Measurements from ENCODE around the gene ZRANB3. TPM values are rescaled to one million over a fixed set of nuclear protein-coding genes. Genes with fewer than 3 reads are reported as not detected.

The ZRANB3 gene
- total RNA-seq, 1 experiment from 2014 or later, result 15.9 TPM

GRCh38 chr2:135227386-135227785, 303.6 kb downstream of the ZRANB3 start:
- DNase-seq (ENCODE audit: low spot score) (no peak), ATAC-seq (no peak)
- H3K27ac Mint-ChIP-seq, result no peak overlapping the region
- H3K36me3 Mint-ChIP-seq, result peaks cover 20% of the 10 kb centered on the region
- no peaks in the 10 kb centered on the region; the same call in 1 of the 2 replicates for H3K27me3 Mint-ChIP-seq (ENCODE audit: low read depth)
- H3K4me1 Mint-ChIP-seq, result no peaks in the 10 kb centered on the region
- POLR2A ChIA-PET, result no interaction called here
- H3K4me3 Mint-ChIP-seq, result no peak overlapping the region
- peaks cover 22% of the 10 kb centered on the region for H3K9me3 Mint-ChIP-seq
- CTCF ChIA-PET, result no interaction called here
- no peak for TF ChIP-seq GTF2I (CRISPR knock-in tag; conservative IDR thresholded peaks at IDR 0.05)

GRCh38 chr2:135226961-135227360, 304.1 kb downstream of the ZRANB3 start:
- Mint-ChIP-seq H3K4me1 (no peaks in the 10 kb centered on the region), H3K36me3 (peaks cover 20% of the 10 kb centered on the region), H3K27me3 (ENCODE audit: low read depth) (no peaks in the 10 kb centered on the region; the same call in 1 of the 2 replicates), H3K9me3 (peaks cover 20% of the 10 kb centered on the region), H3K27ac (no peak overlapping the region), H3K4me3 (no peak overlapping the region)
- ATAC-seq, result no peak
- no peak for TF ChIP-seq CREM (CRISPR knock-in tag; IDR thresholded peaks at IDR 0.05)
- TF ChIP-seq IRF1 (CRISPR knock-in tag; IDR thresholded peaks at IDR 0.05), result no peak
- no peak for TF ChIP-seq MXD4 (CRISPR knock-in tag; IDR thresholded peaks at IDR 0.05; ENCODE audit: borderline replicate concordance)
- TF ChIP-seq IRF2 (CRISPR knock-in tag; IDR thresholded peaks at IDR 0.05; ENCODE audit: borderline replicate concordance, low read depth), result no peak
- no peak for TF ChIP-seq OVOL2 (CRISPR knock-in tag; IDR thresholded peaks at IDR 0.05; ENCODE audit: borderline replicate concordance)
- no peak for DNase-seq (ENCODE audit: low spot score)
- ChIA-PET CTCF (no interaction called here), POLR2A (no interaction called here)

- ChIA-PET CTCF (no interaction called here), POLR2A (no interaction called here)
- H3K9me3 Mint-ChIP-seq, result peaks cover 9% of the 10 kb centered on the region
- no peaks in the 10 kb centered on the region; the same call in 1 of the 2 replicates for H3K27me3 Mint-ChIP-seq (ENCODE audit: low read depth)
- H3K27ac Mint-ChIP-seq, result no peak overlapping the region
- TF ChIP-seq CBFB (CRISPR knock-in tag; IDR thresholded peaks at IDR 0.05; ENCODE audit: low read depth) (no peak), SMAD4 (CRISPR knock-in tag; IDR thresholded peaks at IDR 0.05) (no peak), MLX (CRISPR knock-in tag; IDR thresholded peaks at IDR 0.05) (no peak), TEAD1 (CRISPR knock-in tag; IDR thresholded peaks at IDR 0.05) (no peak), PRDM15 (CRISPR knock-in tag; IDR thresholded peaks at IDR 0.05) (no peak), JUN (CRISPR knock-in tag; IDR thresholded peaks at IDR 0.05) (no peak), ZNF512 (CRISPR knock-in tag; IDR thresholded peaks at IDR 0.05; ENCODE audit: borderline replicate concordance) (no peak), GTF2I (CRISPR knock-in tag; conservative IDR thresholded peaks at IDR 0.05) (no peak), ZNF423 (CRISPR knock-in tag; IDR thresholded peaks at IDR 0.05) (no peak), CTCF (IDR thresholded peaks at IDR 0.05) (no peak), KAT7 (CRISPR knock-in tag; IDR thresholded peaks at IDR 0.05; ENCODE audit: borderline replicate concordance) (no peak), ATF6 (CRISPR knock-in tag; IDR thresholded peaks at IDR 0.05) (no peak), SOX15 (CRISPR knock-in tag; IDR thresholded peaks at IDR 0.05) (no peak), JAZF1 (CRISPR knock-in tag; IDR thresholded peaks at IDR 0.05) (no peak), EMX1 (CRISPR knock-in tag; IDR thresholded peaks at IDR 0.05) (no peak), MYBL2 (CRISPR knock-in tag; IDR thresholded peaks at IDR 0.05) (no peak), E2F5 (CRISPR knock-in tag; IDR thresholded peaks at IDR 0.05) (no peak)
- H3K4me3 Mint-ChIP-seq, result no peak overlapping the region
- H3K4me1 Mint-ChIP-seq, result no peaks in the 10 kb centered on the region
- peaks cover 9% of the 10 kb centered on the region for H3K36me3 Mint-ChIP-seq
- ATAC-seq, result no peak
- DNase-seq (ENCODE audit: low spot score), result no peak
These were observed 305.2 kb downstream of the ZRANB3 start for GRCh38 chr2:135225781-135226180.
